GM10248 (cell line): ENCODE results near the gene NPTX1.

ENCODE experiments used
- CTCF ChIA-PET: fragments of 300-600 bp; sonication (Branson Sonifier 250); formaldehyde crosslinking; extraction: SDS; loops from one replicate; lab custom pipeline; 2021; ENCODE audit warnings: antibody characterized with exemption; lab: Yijun Ruan, JAX
- POLR2A ChIA-PET: fragments of 350-650 bp; sonication (Branson Sonifier 250); formaldehyde crosslinking; extraction: SDS; loops from one replicate; lab custom pipeline; 2020; ENCODE audit warnings: antibody characterized with exemption; lab: Yijun Ruan, JAX
- DNase-seq: peaks from one replicate; pipeline ENCODE4 v3.0.0; 2012; ENCODE audit errors: extremely low spot score
- TF ChIP-seq, protein P1 (sequence below): IDR thresholded peaks from 2 replicates; pipeline ENCODE4 v1.5.1; 2012; ENCODE audit warnings: mild to moderate bottlenecking, low read depth; ENCODE audit errors: extremely low read depth, missing control alignments, control extremely low read depth

NPTX1 gene

DNA sequence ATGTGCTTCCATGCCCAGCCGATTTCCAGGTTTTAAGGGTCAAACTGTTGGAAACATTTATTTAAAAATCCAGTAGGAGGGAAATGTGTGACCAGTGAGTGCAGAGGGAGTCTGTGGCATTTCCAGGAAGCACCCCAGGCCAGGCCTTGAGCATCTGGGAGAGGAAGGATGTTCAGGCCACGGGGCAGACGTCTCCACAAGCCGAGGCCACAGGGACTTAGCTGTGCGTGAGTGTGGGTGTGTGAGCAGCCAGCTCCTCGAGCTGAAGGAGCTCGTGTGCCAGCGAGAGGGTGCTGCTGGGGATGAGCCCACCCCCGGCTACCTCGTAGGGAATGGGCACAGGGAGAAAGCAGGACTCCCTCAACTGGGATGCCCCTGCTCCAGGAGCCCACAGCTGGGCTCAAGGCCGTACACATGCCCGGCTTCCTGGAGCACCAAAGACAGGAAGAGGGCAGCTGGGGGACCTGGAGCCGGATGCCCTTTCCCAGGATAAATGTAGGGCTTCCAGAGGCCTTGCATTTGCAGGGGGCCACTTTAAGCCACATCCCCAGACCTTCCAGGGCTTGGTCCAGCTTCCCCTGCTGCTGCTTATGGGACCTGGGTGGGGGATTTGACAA lies 12.5 kb downstream of the NPTX1 start:
- CTCF ChIA-PET, result interaction anchor here (1.2 to 2.2 kb wide), 3 partner anchors 9 to 110 kb away, joined by 3 to 5 read pairs (median 4); no protein-coding TSS in a partner anchor
- TF ChIP-seq, protein P1, sequence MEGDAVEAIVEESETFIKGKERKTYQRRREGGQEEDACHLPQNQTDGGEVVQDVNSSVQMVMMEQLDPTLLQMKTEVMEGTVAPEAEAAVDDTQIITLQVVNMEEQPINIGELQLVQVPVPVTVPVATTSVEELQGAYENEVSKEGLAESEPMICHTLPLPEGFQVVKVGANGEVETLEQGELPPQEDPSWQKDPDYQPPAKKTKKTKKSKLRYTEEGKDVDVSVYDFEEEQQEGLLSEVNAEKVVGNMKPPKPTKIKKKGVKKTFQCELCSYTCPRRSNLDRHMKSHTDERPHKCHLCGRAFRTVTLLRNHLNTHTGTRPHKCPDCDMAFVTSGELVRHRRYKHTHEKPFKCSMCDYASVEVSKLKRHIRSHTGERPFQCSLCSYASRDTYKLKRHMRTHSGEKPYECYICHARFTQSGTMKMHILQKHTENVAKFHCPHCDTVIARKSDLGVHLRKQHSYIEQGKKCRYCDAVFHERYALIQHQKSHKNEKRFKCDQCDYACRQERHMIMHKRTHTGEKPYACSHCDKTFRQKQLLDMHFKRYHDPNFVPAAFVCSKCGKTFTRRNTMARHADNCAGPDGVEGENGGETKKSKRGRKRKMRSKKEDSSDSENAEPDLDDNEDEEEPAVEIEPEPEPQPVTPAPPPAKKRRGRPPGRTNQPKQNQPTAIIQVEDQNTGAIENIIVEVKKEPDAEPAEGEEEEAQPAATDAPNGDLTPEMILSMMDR, result no peak
- POLR2A ChIA-PET, result interaction anchor here (0.5 to 1.4 kb wide), 2 partner anchors 9 to 286 kb away, joined by 3 to 6 read pairs; no protein-coding TSS in a partner anchor
- no peak for DNase-seq

DNA sequence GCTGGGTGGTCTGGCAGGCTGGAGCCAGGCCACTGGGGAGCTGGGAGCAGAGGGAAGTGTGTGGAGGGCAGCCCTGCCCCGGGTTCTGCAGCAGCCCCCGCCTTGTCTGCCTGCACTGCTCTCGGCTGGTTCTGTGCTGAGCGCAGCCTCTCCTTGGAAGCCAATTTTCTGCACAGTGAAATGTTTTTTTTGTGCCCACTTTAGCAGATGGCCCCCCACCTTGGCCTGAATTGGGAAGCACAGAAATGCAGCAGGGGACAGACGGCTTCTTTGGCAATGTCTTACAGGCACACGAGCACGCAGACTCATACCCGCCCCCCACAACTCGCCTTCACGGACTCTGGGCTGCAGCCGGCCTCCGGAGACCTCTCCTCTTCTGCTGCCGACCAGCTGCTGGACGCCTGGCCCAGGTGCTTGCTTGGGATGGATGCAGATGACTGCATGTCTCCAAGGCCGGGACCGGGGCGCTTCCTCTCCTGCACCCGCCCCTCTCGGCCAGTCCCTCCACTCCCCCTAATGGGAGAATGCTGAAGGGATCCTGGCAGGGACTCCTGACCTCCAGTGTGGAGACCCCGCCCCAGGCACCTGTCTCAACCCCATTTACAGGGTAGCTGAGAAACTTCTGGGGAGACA lies 14.8 kb downstream of the NPTX1 start:
- ChIA-PET POLR2A (no interaction called here), CTCF (no interaction called here)
- no peak for DNase-seq
- TF ChIP-seq, protein P1, result no peak

DNA sequence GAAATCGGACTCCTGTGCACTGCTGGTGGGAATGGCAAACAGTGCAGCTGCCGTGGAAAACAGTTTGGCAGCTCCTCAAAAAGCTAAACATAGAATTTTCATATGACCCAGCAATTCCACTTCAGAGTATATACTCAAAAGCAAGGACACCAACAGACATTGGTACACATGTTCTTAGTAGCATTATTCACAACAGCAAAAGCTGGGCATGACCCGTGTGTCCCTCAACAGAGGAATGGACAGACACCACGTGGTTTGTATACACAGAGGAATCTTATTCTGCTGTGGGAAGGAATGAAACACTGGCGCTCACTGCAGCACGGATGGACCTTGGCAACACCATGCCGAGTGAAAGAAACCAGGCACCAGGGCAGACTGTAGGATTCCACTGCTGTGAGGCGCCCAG lies 16.0 kb downstream of the NPTX1 start:
- TF ChIP-seq, protein P1, result no peak
- POLR2A ChIA-PET, result no interaction called here
- CTCF ChIA-PET, result no interaction called here
- no peak for DNase-seq

DNA sequence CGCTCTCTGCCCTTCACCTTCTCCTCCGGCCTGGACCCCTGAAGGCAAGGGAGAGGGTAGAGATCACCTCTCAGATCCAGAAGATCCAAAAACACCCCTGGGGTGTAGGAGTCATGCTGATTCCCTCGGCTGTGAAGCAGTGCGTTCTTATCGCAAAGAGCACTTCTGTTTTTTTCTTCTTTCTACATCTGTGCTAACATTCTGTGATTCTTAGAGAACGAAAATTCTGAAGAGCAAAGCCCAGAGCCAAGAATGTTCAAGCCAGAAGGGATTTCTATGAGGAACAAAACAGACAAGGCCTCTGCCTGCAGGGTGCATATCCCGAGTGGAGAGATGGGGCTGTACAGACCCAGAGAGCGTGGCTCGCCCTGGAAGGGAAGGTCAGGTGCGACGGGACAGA lies 17.2 kb downstream of the NPTX1 start:
- TF ChIP-seq, protein P1, result no peak
- POLR2A ChIA-PET, result no interaction called here
- no peak for DNase-seq
- CTCF ChIA-PET, result no interaction called here

DNA sequence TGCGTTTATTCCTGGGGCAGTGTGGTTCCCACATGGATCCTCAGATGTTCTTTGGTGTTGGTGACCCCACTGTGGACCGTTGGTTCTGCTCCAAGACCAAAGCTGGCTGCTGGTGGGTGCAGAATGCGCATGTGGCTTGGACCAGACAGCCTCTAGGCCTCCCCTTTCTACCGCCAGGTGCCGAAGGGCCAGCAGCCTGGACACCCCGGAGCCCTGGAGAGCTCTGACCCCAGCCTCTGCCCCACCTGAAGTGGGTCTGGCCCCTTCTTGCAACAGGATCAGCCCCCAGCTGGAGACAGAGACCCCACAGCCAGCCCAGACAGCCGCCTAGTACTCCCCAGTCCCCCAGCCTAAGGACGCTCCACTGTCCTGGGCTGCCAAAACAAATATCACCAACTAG lies 18.4 kb downstream of the NPTX1 start:
- DNase-seq, result no peak
- TF ChIP-seq, protein P1, result no peak
- POLR2A ChIA-PET, result no interaction called here
- CTCF ChIA-PET, result no interaction called here

DNA sequence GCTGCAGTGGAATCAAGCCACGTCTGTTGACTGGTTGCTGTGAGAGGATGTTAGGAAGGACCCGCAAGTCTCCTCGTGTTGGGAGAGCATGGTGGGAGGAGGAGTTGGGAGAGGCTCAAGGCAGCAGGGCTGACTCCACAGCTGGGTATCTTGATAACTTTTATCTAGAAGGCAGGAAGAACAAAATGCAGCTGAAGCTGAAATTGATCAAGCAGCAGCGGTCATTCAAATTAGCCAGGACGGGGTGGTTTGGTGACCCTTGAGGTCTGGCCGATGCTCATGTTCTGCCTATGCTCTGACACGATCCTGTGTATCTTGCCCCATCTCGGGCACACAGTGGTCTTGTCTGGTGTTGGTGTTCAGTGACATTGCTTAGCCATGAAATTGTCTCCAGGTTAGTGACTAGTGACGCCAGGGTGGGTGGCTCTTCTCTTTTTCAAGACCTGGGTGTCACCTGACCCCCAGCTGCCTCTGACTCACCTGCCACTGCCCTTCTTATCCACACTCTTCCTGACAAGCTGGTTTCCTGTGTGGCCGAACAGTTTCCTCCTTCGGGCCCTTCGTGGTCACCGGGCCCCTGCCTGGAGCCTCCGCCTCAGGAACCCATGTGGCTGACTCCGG lies 19.1 kb downstream of the NPTX1 start:
- no peak for DNase-seq
- CTCF ChIA-PET, result no interaction called here
- POLR2A ChIA-PET, result no interaction called here
- TF ChIP-seq, protein P1, result no peak
